Tibial nerve (tissue), 4 donors: Measurements from ENCODE around the gene LGSN. TPM values are rescaled to one million over a fixed set of nuclear protein-coding genes. Genes with fewer than 3 reads are reported as not detected.

Experiments
- DNase-seq, 2 donors: peaks; one replicate each; pipeline ENCODE4 v3.0.0-alpha.2; 2019; ENCODE audit warnings: low spot score in 2 of 2
- H3K27ac ChIP-seq, 4 donors: fragments of 200-600 bp; sonication (generic) in 3 of 4; one replicate each; pipeline ENCODE4 v1.5.1; 2017 to 2019; ENCODE audit warnings: mild to moderate bottlenecking in 1 of 4
- H3K27me3 ChIP-seq, 2 donors: fragments of 200-600 bp; sonication (generic) in 1 of 2; one replicate each; pipeline versions ENCODE4 v1.5.1 to v1.6.0; 2017 to 2019
- H3K36me3 ChIP-seq, 3 donors: fragments of 200-600 bp; sonication (generic); one replicate each; pipeline ENCODE4 v1.5.1; 2018 to 2019
- H3K4me1 ChIP-seq, 4 donors: fragments of 200-600 bp; sonication (generic) in 3 of 4; one replicate each; pipeline ENCODE4 v1.5.1; 2017 to 2019
- H3K4me3 ChIP-seq, 4 donors: fragments of 200-600 bp; sonication (generic) in 3 of 4; one replicate each; pipeline ENCODE4 v1.5.1; 2017 to 2019; ENCODE audit warnings: mild to moderate bottlenecking in 1 of 4, moderate library complexity in 1 of 4
- H3K9me3 ChIP-seq, 4 donors: fragments of 200-600 bp; sonication (generic) in 3 of 4; one replicate each; pipeline ENCODE4 v1.5.1; 2017 to 2019
- CTCF ChIP-seq, 5 experiments: fragments of 200-600 bp in 3 of 5; fragments of 450-650 bp in 2 of 5; sonication (generic) in 3 of 5; IDR thresholded peaks; one replicate each; pipeline ENCODE4 v1.5.1; 2016 to 2019; ENCODE audit warnings: antibody characterized with exemption in 5 of 5, mild to moderate bottlenecking in 3 of 5, moderate library complexity in 2 of 5
- EP300 ChIP-seq, 2 donors: sonication (generic); formaldehyde crosslinking; IDR thresholded peaks; one replicate each; pipeline ENCODE4 v1.6.1; 2017; ENCODE audit warnings: antibody characterized with exemption in 2 of 2, mild to moderate bottlenecking in 1 of 2
- POLR2A ChIP-seq, 2 donors: fragments of 450-650 bp; IDR thresholded peaks; one replicate each; pipeline ENCODE4 v1.6.1; 2017; ENCODE audit warnings: antibody characterized with exemption in 2 of 2, mild to moderate bottlenecking in 2 of 2, moderate library complexity in 2 of 2
- WGBS, 2 donors: methylation state at CpG; one replicate each; pipeline ENCODE4 v1.1.5; 2018; 5-methylcytosine and 5-hydroxymethylcytosine counted together
- total RNA-seq, 4 donors: library from RNA; depleted of rRNA; stranded (reverse); fragments of >200 nt; gene quantifications; one replicate each; pipeline ENCODE4 v1.1.0, GENCODE V29; 2016

LGSN gene
- total RNA-seq, 4 donors from 2014 or later, result not detected

- Histone ChIP-seq H3K4me1 (peaks cover 0 to 5% (median 2%) of the 10 kb centered on the region in 4 donors), H3K27me3 (no peaks in the 10 kb centered on the region), H3K4me3 (no peak overlapping the region), H3K9me3 (no peaks in the 10 kb centered on the region), H3K27ac (no peak overlapping the region), H3K36me3 (no peaks in the 10 kb centered on the region)
- TF ChIP-seq CTCF (IDR thresholded peaks at IDR 0.05) (peak in 4 of 5 experiments; percentile 18 to 36 (median 29)), EP300 (IDR thresholded peaks at IDR 0.05) (peak; percentile 44 to 62), POLR2A (IDR thresholded peaks at IDR 0.05) (no peak)
- DNase-seq, result peak in 1 of 2 donors; percentile 37
- 31 to 34% methylated on average over 7 of the region's 7 CpGs for WGBS, 2 donors
These were observed 32.9 kb upstream of the LGSN start for GRCh38 chr6:63352544-63353285.

DNA sequence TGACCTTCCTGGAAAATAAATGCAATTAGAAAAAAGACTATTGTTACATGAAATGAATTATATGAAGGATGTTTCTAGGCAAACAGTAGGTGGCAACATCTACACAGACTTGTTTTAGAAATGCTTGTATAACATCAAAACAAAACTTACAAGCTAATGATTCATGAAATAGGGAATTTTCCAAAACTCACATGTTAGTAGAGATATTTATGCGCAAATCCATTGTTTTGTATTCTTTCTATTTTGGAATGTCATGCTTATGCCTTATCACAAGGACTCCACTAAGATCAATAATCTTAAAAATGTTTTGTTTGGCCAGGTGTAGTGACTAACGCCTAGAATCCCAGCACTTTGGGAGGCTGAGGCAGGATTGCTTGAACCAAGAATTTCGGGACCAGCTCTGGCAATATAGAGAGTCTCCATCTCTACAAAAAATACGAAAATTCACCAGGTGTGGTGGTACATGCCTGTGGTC lies 32.3 kb upstream of the LGSN start:
- H3K4me3 ChIP-seq, result no peak overlapping the region
- H3K27me3 ChIP-seq, result no peaks in the 10 kb centered on the region
- H3K27ac ChIP-seq, result no peak overlapping the region
- no peaks in the 10 kb centered on the region for H3K9me3 ChIP-seq
- no peak for DNase-seq
- H3K4me1 ChIP-seq, result peaks cover 0 to 5% (median 2%) of the 10 kb centered on the region in 4 donors
- 51 to 69% methylated on average over 4 of the region's 4 CpGs for WGBS, 2 donors
- TF ChIP-seq CTCF (IDR thresholded peaks at IDR 0.05), result peak in 3 of 5 experiments; percentile 23 to 33 (median 23)
- no peak for TF ChIP-seq POLR2A (IDR thresholded peaks at IDR 0.05)
- TF ChIP-seq EP300 (IDR thresholded peaks at IDR 0.05), result no peak
- H3K36me3 ChIP-seq, result no peaks in the 10 kb centered on the region

GRCh38 chr6:63349401-63349800 lies 29.6 kb upstream of the LGSN start:
- Histone ChIP-seq H3K27ac (no peak overlapping the region), H3K9me3 (no peaks in the 10 kb centered on the region), H3K4me1 (peaks cover 0 to 5% (median 2%) of the 10 kb centered on the region in 4 donors), H3K36me3 (no peaks in the 10 kb centered on the region), H3K27me3 (no peaks in the 10 kb centered on the region), H3K4me3 (no peak overlapping the region)
- no peak for DNase-seq
- WGBS, 2 donors, result 41 to 53% methylated on average over 3 of the region's 3 CpGs
- TF ChIP-seq CTCF (IDR thresholded peaks at IDR 0.05) (no peak), EP300 (IDR thresholded peaks at IDR 0.05) (no peak), POLR2A (IDR thresholded peaks at IDR 0.05) (no peak)

DNA sequence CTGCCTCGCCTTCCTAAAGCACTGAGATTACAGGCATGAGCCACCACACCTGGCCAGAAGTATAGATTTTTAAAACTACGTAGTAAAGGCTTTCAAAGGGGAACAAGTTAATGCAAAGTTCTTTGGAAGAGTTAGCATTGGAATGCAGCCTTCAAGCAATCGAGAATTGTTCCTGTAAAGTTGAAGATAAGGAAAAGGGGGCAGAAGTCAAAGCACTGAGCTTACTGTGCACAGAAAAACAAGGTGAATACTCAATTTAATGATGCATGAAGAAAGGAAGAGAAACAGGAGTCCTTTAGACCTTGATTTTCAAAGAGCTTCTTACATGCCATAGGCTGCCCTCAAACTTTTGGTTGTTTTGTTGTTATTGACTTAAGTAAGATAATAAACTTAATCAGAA lies 29.1 kb upstream of the LGSN start:
- Histone ChIP-seq H3K4me1 (peaks cover 0 to 5% (median 2%) of the 10 kb centered on the region in 4 donors), H3K9me3 (no peaks in the 10 kb centered on the region), H3K27me3 (no peaks in the 10 kb centered on the region), H3K36me3 (no peaks in the 10 kb centered on the region), H3K27ac (no peak overlapping the region), H3K4me3 (no peak overlapping the region)
- TF ChIP-seq CTCF (IDR thresholded peaks at IDR 0.05), result no peak
- no peak for TF ChIP-seq EP300 (IDR thresholded peaks at IDR 0.05)
- no peak for TF ChIP-seq POLR2A (IDR thresholded peaks at IDR 0.05)
- no peak for DNase-seq
- WGBS, 2 donors, result 80% methylated on average over 3 of the region's 3 CpGs

GRCh38 chr6:63347599-63347998 lies 27.8 kb upstream of the LGSN start:
- no peak overlapping the region for H3K4me3 ChIP-seq
- H3K4me1 ChIP-seq, result peaks cover 0 to 5% (median 2%) of the 10 kb centered on the region in 4 donors
- H3K27ac ChIP-seq, result no peak overlapping the region
- no peak for DNase-seq
- TF ChIP-seq POLR2A (IDR thresholded peaks at IDR 0.05), result no peak
- TF ChIP-seq EP300 (IDR thresholded peaks at IDR 0.05), result no peak
- no peak for TF ChIP-seq CTCF (IDR thresholded peaks at IDR 0.05)
- no peaks in the 10 kb centered on the region for H3K9me3 ChIP-seq
- WGBS, 2 donors, result 49 to 56% methylated on average over 2 of the region's 2 CpGs
- no peaks in the 10 kb centered on the region for H3K27me3 ChIP-seq
- no peaks in the 10 kb centered on the region for H3K36me3 ChIP-seq
